WERI-Rb-1 (cell line): ENCODE results near the gene NOX4.

ENCODE experiments used
- DNase-seq: peaks from one replicate; pipeline ENCODE4 v3.0.0-alpha.2; 2020
- H3K27ac ChIP-seq: fragments of 250-450 bp; sonication (Bioruptor Pico); 2 replicates; pipeline ENCODE4 v1.5.1; 2020; ENCODE audit warnings: mild to moderate bottlenecking, moderate library complexity
- H3K27me3 ChIP-seq: fragments of 250-450 bp; sonication (Bioruptor Pico); 2 replicates; pipeline ENCODE4 v1.5.1; 2021; ENCODE audit warnings: mild to moderate bottlenecking, low read depth, moderate library complexity; ENCODE audit not compliant: insufficient read depth, severe bottlenecking
- H3K36me3 ChIP-seq: fragments of 250-450 bp; sonication (Bioruptor Pico); 2 replicates; pipeline ENCODE4 v1.5.1; 2020; ENCODE audit warnings: mild to moderate bottlenecking, moderate library complexity
- H3K4me3 ChIP-seq: 2 replicates; pipeline ENCODE4 v1.5.1; 2011; ENCODE audit warnings: low read depth, mild to moderate bottlenecking, control low read depth, low read length
- H3K9me3 ChIP-seq: fragments of 250-450 bp; sonication (Bioruptor Pico); 2 replicates; pipeline ENCODE4 v1.5.1; 2021; ENCODE audit warnings: mild to moderate bottlenecking, moderate library complexity; ENCODE audit not compliant: severe bottlenecking
- CTCF ChIP-seq: IDR thresholded peaks from 2 replicates; pipeline ENCODE4 v1.5.1; 2011; ENCODE audit warnings: low read depth, mild to moderate bottlenecking, control low read depth, inconsistent platforms, low read length

NOX4 gene

GRCh38 chr11:89490602-89490980 is 584 bp downstream of the NOX4 start:
- Histone ChIP-seq H3K36me3 (no peaks in the 10 kb centered on the region), H3K4me3 (no peak overlapping the region), H3K27ac (no peak overlapping the region), H3K9me3 (no peaks in the 10 kb centered on the region), H3K27me3 (no peaks in the 10 kb centered on the region)
- no peak for TF ChIP-seq CTCF
- no peak for DNase-seq

- TF ChIP-seq CTCF: no peak
- H3K27me3 ChIP-seq: no peaks in the 10 kb centered on the region
- no peaks in the 10 kb centered on the region for H3K9me3 ChIP-seq
- H3K27ac ChIP-seq: no peak overlapping the region
- no peak overlapping the region for H3K4me3 ChIP-seq
- H3K36me3 ChIP-seq: no peaks in the 10 kb centered on the region
- DNase-seq: no peak
Measured at GRCh38 chr11:89489930-89490329, 1.2 kb downstream of the NOX4 start.

- no peak for TF ChIP-seq CTCF
Measured at GRCh38 chr11:89487016-89487415, 4.2 kb downstream of the NOX4 start.

GRCh38 chr11:89484896-89485295 is 6.3 kb downstream of the NOX4 start:
- DNase-seq: no peak
- H3K27me3 ChIP-seq: no peaks in the 10 kb centered on the region
- H3K27ac ChIP-seq: no peak overlapping the region
- no peaks in the 10 kb centered on the region for H3K9me3 ChIP-seq
- TF ChIP-seq CTCF: no peak
- no peak overlapping the region for H3K4me3 ChIP-seq
- H3K36me3 ChIP-seq: no peaks in the 10 kb centered on the region

More at GRCh38 chr11:89487016-89487415, 4.2 kb downstream of the NOX4 start:
- Histone ChIP-seq H3K4me3 (no peak overlapping the region), H3K9me3 (no peaks in the 10 kb centered on the region), H3K27me3 (no peaks in the 10 kb centered on the region), H3K36me3 (no peaks in the 10 kb centered on the region), H3K27ac (no peak overlapping the region)
- DNase-seq: no peak

- Histone ChIP-seq H3K9me3 (no peaks in the 10 kb centered on the region), H3K27me3 (no peaks in the 10 kb centered on the region), H3K36me3 (no peaks in the 10 kb centered on the region), H3K4me3 (no peak overlapping the region), H3K27ac (no peak overlapping the region)
- DNase-seq: peak; percentile 67
- peak; percentile 26; the same call in 1 of the 2 replicates for TF ChIP-seq CTCF
Measured at GRCh38 chr11:89477175-89477574, 14.0 kb downstream of the NOX4 start.

- H3K27ac ChIP-seq: no peak overlapping the region
- H3K9me3 ChIP-seq: no peaks in the 10 kb centered on the region
- H3K36me3 ChIP-seq: no peaks in the 10 kb centered on the region
- no peak for TF ChIP-seq CTCF
- no peaks in the 10 kb centered on the region for H3K27me3 ChIP-seq
- DNase-seq: no peak
- no peak overlapping the region for H3K4me3 ChIP-seq
Measured at GRCh38 chr11:89463266-89463780, 27.9 kb downstream of the NOX4 start.
